Left ventricle myocardium superior (tissue), 1 donor: Measurements from ENCODE around the gene SBF2. TPM values are rescaled to one million over a fixed set of nuclear protein-coding genes. Genes with fewer than 3 reads are reported as not detected.
A peak's percentile ranks its signal among the peaks of the same experiment; 100 is the strongest.
"Not testable (repeated sequence)": the region's sequence is repeated elsewhere in the genome, so short reads cannot be mapped to it uniquely, and the experiment has no call there.

ENCODE experiments used
- ATAC-seq: fragments of 200-7000 bp; cut with Tn5 transposase; one replicate; pipeline ENCODE4 v1.9.1; 2020; ENCODE audit warnings: mild to moderate bottlenecking, moderate library complexity
- DNase-seq: peaks from one replicate; pipeline ENCODE4 v3.0.0-alpha.2; 2020
- intact Hi-C: fragments of 100-400 bp; cut with micrococcal nuclease; formaldehyde crosslinking; loops from one replicate; pipeline ENCODE4 v1.11.0; 2022
- total RNA-seq: library from RNA; stranded (reverse); fragmentation: NEBNext Ultra II Directional; extraction: Animal tissue kit (Norgen Biotek cat#: 25700); gene quantifications from one replicate; pipeline ENCODE4 v1.2.1, GENCODE V29; 2021
- donor health status: DM: no; HTN: yes; CAD: no; lungs with severe emphysema.

SBF2 gene
- total RNA-seq, 1 donor from 2014 or later: 17.9 TPM

- no peak for DNase-seq
- no peak for ATAC-seq
- intact Hi-C loops: no loop called here
Observed at GRCh38 chr11:10049756-10050155, 244.3 kb downstream of the SBF2 start.

DNA sequence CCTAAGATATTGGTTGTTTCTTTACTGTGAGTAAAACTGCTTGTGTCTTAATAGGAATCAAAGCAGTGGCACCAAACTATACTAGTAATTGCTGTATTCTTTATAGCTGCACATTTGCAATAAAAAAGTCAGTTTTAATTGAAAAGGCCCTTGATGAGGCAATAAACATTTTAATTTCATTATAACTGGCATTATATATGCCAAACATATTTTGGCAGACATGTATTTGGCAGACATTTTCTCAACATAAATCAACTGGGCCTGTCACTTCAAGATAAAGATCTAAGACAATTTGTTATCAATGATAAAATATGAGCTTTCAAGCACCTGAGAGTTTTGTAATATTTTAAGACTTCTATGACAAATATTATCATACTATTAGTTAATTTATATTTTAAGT lies 245.7 kb downstream of the SBF2 start:
- intact Hi-C loops: no loop called here
- DNase-seq (no peak), ATAC-seq (no peak)

GRCh38 chr11:10044618-10045017 lies 249.4 kb downstream of the SBF2 start:
- no peak for DNase-seq
- no peak for ATAC-seq
- intact Hi-C loops: no loop called here

GRCh38 chr11:10042699-10043098 lies 251.3 kb downstream of the SBF2 start:
- no peak for ATAC-seq
- intact Hi-C loops: no loop called here
- no peak for DNase-seq

DNA sequence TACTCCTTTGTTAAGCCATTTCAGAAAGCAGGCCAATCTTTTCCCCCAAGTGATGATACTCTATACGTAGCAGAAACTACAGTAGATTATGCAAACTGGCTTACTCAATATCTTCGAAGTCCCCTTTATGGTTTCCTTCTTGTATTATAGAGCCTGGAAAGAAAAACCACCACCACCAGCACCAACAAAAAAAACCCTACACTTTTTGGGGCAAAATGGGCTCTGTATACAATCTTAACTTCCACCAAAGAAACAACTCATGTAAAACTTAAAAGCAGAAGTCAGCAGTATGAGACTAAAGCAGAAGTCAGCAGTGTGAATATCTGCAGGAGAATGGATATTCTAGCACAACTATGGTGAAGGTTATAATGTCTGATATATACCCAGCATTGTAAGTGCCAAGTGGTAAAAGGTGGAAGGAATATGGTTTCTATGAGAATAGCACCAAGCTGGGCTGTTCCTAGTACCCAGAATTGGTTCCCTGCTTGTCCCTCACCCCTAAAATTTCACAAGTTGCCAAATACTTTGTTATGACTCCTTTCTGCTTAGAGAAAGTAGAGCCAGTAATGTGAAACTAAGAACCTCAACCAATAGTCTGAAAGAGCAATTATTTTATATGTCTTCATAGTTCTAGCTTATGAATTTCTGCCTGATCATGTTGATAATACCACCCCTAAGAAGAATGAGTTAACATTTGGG lies 252.1 kb downstream of the SBF2 start:
- intact Hi-C loops: no loop called here
- ATAC-seq (no peak), DNase-seq (no peak)

DNA sequence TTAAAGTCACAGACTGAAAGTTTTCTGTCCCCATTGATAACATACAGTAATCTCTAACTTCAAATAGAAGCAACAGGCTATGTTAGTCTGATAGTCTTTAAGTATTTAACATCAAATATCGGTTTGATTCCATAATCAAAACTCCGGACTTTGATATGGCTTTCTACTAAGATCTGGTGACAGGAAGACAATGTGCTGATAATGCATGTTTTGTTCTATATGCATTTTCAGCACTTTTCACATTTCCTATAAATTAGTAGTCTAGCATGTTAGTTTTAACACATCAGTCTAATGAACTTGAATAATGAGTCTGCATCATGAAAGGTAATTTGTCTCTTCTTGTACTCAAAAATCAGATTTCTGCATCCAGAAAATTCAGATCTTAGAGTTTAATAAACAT lies 252.7 kb downstream of the SBF2 start:
- ATAC-seq: no peak
- intact Hi-C loops: no loop called here
- no peak for DNase-seq

DNA sequence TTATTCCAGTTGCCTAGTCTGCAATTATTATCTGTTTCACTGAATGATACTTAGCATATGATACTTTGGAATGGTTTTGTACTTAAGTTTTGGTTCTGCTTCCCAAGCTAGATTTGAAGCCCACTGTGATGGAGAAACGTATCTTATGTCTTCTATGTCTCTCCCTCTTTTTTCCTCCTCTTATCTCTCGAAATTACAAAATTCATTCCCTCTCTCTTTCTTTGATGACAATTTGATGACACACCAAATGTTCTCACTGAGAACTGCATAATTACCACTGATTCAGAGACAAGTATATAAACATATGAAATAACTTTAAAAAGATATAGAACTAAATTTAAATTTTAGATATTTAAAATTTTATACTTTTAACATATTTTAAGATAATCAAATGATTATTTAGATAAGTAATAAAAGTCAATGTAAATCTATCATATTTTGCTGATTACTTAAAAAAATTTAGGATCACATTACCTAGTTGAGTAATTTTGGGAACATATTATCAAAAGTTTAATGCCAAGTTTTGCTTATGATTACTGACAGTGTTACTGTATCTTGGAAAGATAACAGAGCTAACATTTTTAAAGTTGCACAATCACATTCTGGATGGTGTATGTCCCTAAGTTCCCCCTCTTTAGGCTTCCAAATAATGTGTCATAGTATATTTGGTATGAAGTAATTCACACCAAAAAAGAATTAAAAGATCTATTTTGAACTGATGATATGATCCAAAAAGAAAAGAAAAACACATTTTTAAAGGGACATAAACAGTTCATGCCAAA lies 255.3 kb downstream of the SBF2 start:
- intact Hi-C loops: no loop called here
- no peak for DNase-seq
- peak; percentile 66 for ATAC-seq

DNA sequence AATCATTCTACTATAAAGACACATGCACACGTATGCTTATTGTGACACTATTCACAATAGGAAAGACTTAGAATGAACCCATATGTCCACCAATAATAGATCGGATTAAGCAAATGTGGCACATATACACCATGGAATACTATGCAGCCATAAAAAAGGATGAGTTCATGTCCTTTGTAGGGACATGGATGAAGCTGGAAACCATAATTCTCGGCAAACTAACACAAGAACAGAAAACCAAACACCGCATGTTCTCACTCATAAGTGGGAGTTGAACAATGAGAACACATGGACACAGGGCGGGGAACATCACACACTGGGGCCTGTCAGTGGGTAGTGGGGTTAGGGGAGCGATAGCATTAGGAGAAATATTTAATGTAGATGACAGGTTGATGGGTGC lies 258.1 kb downstream of the SBF2 start:
- ATAC-seq, DNase-seq, intact Hi-C loops: not testable (repeated sequence)

DNA sequence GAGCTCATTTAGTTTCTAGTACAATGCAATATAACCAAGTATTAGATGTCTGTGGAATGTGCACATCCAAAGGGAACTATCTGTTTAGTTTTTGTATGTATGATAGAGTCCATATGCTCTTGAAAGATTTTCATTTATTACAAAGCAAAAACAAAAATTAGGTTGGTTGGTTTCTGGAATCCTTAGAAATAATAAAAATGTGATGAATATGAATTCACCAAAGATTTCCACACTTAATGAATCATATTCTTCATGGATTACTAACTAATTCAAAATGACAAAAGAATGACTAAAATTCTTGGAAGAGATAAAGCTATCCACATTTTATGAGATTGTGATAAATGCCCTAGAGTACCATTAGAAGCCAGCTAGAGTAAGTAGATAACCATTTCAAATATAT lies 261.1 kb downstream of the SBF2 start:
- ATAC-seq (no peak), DNase-seq (no peak)
- intact Hi-C loops: no loop called here

- DNase-seq (no peak), ATAC-seq (no peak)
- intact Hi-C loops: no loop called here
Observed at GRCh38 chr11:10030122-10030490, 263.9 kb downstream of the SBF2 start.

GRCh38 chr11:10029386-10030121 lies 264.5 kb downstream of the SBF2 start:
- DNase-seq (no peak), ATAC-seq (no peak)
- intact Hi-C loops: no loop called here

DNA sequence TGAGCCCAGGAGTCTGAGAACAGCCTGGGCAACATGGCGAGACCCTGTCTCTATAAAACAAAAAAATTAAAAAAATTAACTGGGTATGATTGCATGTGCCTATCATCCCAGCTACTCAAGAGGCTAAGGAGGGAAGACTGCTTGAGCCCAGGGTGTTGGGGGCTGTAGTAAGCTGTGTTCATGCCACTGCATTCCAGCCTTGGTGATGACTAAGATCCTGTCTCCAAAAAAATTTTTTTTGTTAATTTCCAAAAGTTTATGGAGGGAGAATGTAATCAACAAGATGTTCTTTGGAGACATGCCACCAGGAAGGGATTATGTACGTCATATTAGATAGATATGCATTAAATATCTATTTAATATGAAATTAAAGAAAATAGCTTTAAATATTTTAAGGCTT lies 267.5 kb downstream of the SBF2 start:
- intact Hi-C loops: no loop called here
- ATAC-seq (no peak), DNase-seq (no peak)

DNA sequence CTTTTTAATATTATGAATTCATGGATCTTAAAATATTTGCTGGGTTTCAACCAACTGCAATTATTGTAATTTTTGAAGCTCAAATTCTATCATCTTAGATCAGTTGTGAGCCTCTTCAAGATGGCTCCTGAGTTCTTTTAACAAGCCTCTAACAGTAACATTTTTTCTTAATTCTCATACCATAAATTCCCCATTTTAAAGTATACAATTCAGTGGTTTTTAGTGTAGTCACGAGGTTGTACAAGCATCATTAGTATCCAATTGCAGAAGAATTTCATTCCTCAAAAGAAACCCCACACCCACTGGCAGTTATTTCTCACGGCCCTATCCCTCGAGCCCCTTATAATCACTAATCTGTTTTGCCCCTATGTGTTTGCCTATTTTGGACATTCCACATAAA lies 270.8 kb downstream of the SBF2 start:
- intact Hi-C loops: no loop called here
- ATAC-seq (no peak), DNase-seq (no peak)

- ATAC-seq: no peak
- no peak for DNase-seq
- intact Hi-C loops: no loop called here
Observed at GRCh38 chr11:10022764-10023163, 271.3 kb downstream of the SBF2 start.

DNA sequence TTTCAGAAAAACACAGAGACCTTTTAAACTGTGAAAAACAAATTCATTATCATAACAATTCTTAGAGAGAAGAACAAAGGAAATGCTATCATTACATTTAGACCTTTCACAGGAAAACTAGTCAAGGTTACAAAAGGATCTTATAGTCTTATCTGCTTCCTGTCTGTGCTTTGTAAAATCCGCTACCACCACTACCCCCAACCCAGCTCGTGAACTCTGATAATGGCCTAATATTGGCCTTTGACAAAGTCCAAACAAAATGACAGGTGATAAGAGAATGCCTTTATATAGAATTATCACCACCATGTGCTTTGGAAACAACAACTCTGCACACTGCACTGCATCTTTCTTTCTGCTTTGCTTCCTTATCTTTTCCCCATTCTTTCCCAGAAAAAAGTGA lies 272.5 kb downstream of the SBF2 start:
- DNase-seq: no peak
- intact Hi-C loops: no loop called here
- ATAC-seq: no peak

- DNase-seq (no peak), ATAC-seq (no peak)
- intact Hi-C loops: no loop called here
Observed at GRCh38 chr11:10019906-10020682, 273.9 kb downstream of the SBF2 start.

GRCh38 chr11:10017911-10018310 lies 276.1 kb downstream of the SBF2 start:
- intact Hi-C loops: no loop called here
- DNase-seq (no peak), ATAC-seq (no peak)

- ATAC-seq (no peak), DNase-seq (no peak)
- intact Hi-C loops: no loop called here
Observed at GRCh38 chr11:10017050-10017449, 277.0 kb downstream of the SBF2 start.

DNA sequence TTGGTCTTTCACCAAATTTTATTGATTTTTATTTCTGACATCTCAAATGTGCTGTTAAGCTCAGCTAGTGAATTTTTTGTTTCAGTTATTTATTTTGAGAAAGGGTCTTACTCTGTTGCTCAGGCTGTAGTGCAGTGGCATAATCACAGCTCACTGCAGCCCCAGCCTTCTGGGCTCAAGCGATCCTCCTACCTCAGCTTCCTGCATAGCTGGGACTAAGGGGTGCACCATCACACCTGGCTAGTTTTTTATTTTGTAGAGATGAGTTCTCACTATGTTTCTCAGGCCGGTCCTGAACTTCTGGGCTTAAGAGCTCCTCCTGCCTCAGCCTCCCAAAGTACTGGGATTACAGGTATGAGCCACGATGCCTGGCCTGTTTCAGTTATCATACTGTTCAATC lies 282.0 kb downstream of the SBF2 start:
- intact Hi-C loops: no loop called here
- DNase-seq (no peak), ATAC-seq (no peak)
